ENCODE results near the gene TSGA10IP.

- TF ChIP-seq SUZ12 (IDR thresholded peaks at IDR 0.05; ENCODE audit: extremely low read depth, insufficient read depth, insufficient read length) (no peak), ZNF274 (IDR thresholded peaks at IDR 0.05; ENCODE audit: low read depth, low read length) (no peak), YY1 (IDR thresholded peaks at IDR 0.05; ENCODE audit: insufficient read depth, insufficient read length) (no peak)
Observed at GRCh38 chr11:65928667-65929066, 16.6 kb upstream of the TSGA10IP start.
